ENCODE measurements around the gene VSX1.

The VSX1 gene

DNA sequence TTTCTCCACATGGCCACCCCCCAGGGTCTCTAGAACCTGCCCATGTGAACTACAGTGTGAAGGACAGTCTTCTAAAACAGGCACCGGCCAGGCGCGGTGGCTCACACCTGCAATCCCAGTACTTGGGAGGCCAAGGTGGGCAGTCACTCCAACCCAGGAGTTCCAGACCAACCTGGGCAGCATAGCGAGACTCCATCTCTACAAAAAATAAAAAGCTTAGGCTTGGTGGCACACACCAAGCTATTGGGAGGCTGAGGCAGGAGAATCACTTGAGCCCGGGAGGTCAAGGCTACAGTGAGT is 37.7 kb downstream of the VSX1 start:
- Histone ChIP-seq H3K4me1 (peaks cover 14% of the 10 kb centered on the region), H3K4me2 (ENCODE audit: low read length) (no peak overlapping the region), H3K9me3 (ENCODE audit: control insufficient read depth, low read length) (no peaks in the 10 kb centered on the region), H3K27me3 (ENCODE audit: control insufficient read depth, insufficient read depth, low read length) (no peaks in the 10 kb centered on the region), H3K36me3 (ENCODE audit: control insufficient read depth, insufficient read depth, low read length) (no peaks in the 10 kb centered on the region), H3K27ac (no peak overlapping the region), H3K4me3 (ENCODE audit: low read depth, low read length) (no peak overlapping the region), H2AFZ (no peak overlapping the region), H3K79me2 (peaks cover 8% of the 10 kb centered on the region), H3K9ac (no peak overlapping the region)
- TF ChIP-seq CTCF (IDR thresholded peaks at IDR 0.05) = no peak

DNA sequence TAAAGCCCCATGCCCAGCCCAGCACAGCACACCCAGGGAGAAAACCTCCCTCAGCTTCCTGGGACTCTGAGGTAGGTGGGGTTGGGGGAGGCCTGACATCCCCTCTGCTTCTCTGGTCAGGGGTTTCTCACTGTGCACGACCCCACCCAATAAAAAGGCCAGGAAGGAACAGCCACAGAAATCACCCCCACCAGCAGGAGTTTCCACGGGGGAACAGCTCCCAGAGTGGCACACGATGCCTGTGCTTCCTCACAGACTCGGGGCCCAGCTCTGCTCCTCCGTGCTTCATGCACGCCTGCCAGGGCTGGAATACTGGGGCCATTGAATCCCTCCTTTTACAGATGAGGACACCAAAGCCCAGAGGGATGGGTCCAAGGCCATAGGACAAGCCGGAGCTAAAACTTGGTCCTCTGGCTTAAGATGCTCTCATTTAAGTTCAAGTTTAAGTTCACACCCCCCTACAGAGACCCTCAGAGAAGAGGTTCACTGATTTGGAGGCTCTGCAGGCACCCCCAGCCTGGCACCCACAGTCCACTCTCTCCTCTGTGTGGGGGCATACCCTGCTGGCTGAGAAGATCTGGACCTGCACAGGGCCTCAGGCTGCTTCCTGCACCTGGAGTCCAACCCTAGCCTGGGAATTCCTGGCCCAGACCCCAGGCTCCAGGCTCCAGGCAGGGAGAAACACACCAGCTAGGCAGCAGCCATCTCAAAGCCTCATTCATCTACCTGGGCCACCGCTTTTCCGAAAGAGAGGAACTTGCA is 38.3 kb downstream of the VSX1 start:
- Histone ChIP-seq H3K79me2 (peaks cover 8% of the 10 kb centered on the region), H3K9ac (no peak overlapping the region), H3K9me3 (ENCODE audit: control insufficient read depth, low read length) (no peaks in the 10 kb centered on the region), H3K4me1 (peaks cover 19% of the 10 kb centered on the region), H3K27ac (no peak overlapping the region), H3K4me2 (ENCODE audit: low read length) (no peak overlapping the region), H3K36me3 (ENCODE audit: control insufficient read depth, insufficient read depth, low read length) (no peaks in the 10 kb centered on the region), H3K4me3 (ENCODE audit: low read depth, low read length) (no peak overlapping the region), H3K27me3 (ENCODE audit: control insufficient read depth, insufficient read depth, low read length) (no peaks in the 10 kb centered on the region), H2AFZ (no peak overlapping the region)
- TF ChIP-seq CTCF (IDR thresholded peaks at IDR 0.05) = no peak

- no peaks in the 10 kb centered on the region for H3K36me3 ChIP-seq (ENCODE audit: control insufficient read depth, insufficient read depth, low read length)
- H2AFZ ChIP-seq = no peak overlapping the region
- H3K27me3 ChIP-seq (ENCODE audit: control insufficient read depth, insufficient read depth, low read length) = no peaks in the 10 kb centered on the region
- H3K79me2 ChIP-seq = peaks cover 9% of the 10 kb centered on the region
- H3K4me3 ChIP-seq (ENCODE audit: low read depth, low read length) = no peak overlapping the region
- H3K9me3 ChIP-seq (ENCODE audit: control insufficient read depth, low read length) = no peaks in the 10 kb centered on the region
- H3K27ac ChIP-seq = no peak overlapping the region
- no peak for TF ChIP-seq CTCF (IDR thresholded peaks at IDR 0.05)
- peaks cover 27% of the 10 kb centered on the region for H3K4me1 ChIP-seq
- H3K4me2 ChIP-seq (ENCODE audit: low read length) = no peak overlapping the region
- H3K9ac ChIP-seq = no peak overlapping the region
Observed at GRCh38 chr20:25042531-25043498, 39.1 kb downstream of the VSX1 start.

DNA sequence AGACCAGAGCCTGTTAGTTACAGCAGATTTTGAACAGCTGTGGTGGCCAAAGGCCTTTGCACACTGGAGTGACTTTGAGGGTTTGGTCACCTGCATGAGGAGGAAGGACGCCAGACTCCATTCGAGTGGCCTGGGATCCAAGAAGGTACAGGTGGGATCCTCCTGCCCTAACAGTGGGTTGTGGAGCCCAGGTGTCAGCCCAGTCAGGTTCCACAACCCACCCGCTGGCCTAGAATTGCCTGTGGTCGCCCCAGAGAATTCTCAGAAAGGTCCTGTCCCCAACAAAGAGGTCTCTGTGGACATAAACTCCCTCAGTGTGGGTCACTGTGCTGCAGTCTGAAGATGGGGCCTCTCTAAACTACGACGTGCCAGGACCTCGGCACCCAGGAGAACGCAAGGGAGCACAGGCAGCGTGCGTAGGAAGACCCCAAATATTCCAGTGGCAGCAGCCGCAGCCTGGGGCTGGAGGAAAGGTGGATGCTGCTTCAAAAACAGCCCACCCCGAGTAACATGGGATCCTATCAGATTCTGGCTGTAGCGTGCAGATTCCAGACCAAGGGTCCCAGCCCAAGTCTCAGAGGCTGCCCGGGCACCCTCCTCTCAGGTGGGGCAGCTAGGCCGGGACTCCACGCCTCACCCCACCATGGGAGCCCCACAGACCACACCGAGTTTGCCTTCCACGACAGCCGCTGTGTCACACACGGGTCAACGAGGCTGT is 40.0 kb downstream of the VSX1 start:
- no peak overlapping the region for H2AFZ ChIP-seq
- H3K79me2 ChIP-seq = peaks cover 12% of the 10 kb centered on the region
- H3K9ac ChIP-seq = no peak overlapping the region
- no peak for TF ChIP-seq CTCF (IDR thresholded peaks at IDR 0.05)
- no peaks in the 10 kb centered on the region for H3K27me3 ChIP-seq (ENCODE audit: control insufficient read depth, insufficient read depth, low read length)
- no peak overlapping the region for H3K27ac ChIP-seq
- no peaks in the 10 kb centered on the region for H3K36me3 ChIP-seq (ENCODE audit: control insufficient read depth, insufficient read depth, low read length)
- H3K4me3 ChIP-seq (ENCODE audit: low read depth, low read length) = no peak overlapping the region
- no peak overlapping the region for H3K4me2 ChIP-seq (ENCODE audit: low read length)
- no peaks in the 10 kb centered on the region for H3K9me3 ChIP-seq (ENCODE audit: control insufficient read depth, low read length)
- H3K4me1 ChIP-seq = peaks cover 34% of the 10 kb centered on the region

Measured in parathyroid adenoma (tissue), 2 donors.